ENCODE measurements around the gene SGMS1.
A peak's percentile ranks its signal among the peaks of the same experiment; 100 is the strongest.

DNA sequence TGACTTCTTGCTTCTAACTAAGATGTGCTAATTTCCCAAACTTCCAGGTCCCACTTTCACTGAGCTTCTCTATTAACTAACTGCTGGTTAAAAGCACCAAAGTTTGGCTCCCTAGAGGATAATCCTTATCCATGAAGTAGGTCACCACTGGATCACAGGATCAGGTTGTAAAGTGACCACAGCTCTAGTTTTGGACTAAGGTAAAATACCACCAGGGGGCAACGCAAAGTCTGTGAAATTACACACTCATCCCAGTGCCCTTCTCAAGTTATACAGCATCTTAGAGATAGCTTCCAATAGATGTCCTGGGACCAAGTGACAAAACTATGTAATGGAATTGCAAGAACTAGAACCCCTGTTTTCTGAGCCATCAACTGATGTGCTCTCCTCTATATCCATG is 256.0 kb downstream of the SGMS1 start:
- TF ChIP-seq, protein P1, sequence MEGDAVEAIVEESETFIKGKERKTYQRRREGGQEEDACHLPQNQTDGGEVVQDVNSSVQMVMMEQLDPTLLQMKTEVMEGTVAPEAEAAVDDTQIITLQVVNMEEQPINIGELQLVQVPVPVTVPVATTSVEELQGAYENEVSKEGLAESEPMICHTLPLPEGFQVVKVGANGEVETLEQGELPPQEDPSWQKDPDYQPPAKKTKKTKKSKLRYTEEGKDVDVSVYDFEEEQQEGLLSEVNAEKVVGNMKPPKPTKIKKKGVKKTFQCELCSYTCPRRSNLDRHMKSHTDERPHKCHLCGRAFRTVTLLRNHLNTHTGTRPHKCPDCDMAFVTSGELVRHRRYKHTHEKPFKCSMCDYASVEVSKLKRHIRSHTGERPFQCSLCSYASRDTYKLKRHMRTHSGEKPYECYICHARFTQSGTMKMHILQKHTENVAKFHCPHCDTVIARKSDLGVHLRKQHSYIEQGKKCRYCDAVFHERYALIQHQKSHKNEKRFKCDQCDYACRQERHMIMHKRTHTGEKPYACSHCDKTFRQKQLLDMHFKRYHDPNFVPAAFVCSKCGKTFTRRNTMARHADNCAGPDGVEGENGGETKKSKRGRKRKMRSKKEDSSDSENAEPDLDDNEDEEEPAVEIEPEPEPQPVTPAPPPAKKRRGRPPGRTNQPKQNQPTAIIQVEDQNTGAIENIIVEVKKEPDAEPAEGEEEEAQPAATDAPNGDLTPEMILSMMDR (IDR thresholded peaks at IDR 0.05): peak in 1 of 3 donors; percentile 12
- TF ChIP-seq POLR2AphosphoS5 (IDR thresholded peaks at IDR 0.05): no peak
- no peak for TF ChIP-seq POLR2A (IDR thresholded peaks at IDR 0.05)

Measured in breast epithelium (tissue), 3 donors.